ENCODE measurements around the gene CCND2.

GRCh38 chr12:4289998-4290790 lies 16.6 kb downstream of the CCND2 start:
- TF ChIP-seq, protein P1, sequence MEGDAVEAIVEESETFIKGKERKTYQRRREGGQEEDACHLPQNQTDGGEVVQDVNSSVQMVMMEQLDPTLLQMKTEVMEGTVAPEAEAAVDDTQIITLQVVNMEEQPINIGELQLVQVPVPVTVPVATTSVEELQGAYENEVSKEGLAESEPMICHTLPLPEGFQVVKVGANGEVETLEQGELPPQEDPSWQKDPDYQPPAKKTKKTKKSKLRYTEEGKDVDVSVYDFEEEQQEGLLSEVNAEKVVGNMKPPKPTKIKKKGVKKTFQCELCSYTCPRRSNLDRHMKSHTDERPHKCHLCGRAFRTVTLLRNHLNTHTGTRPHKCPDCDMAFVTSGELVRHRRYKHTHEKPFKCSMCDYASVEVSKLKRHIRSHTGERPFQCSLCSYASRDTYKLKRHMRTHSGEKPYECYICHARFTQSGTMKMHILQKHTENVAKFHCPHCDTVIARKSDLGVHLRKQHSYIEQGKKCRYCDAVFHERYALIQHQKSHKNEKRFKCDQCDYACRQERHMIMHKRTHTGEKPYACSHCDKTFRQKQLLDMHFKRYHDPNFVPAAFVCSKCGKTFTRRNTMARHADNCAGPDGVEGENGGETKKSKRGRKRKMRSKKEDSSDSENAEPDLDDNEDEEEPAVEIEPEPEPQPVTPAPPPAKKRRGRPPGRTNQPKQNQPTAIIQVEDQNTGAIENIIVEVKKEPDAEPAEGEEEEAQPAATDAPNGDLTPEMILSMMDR (conservative IDR thresholded peaks at IDR 0.05): no peak
- no peak for TF ChIP-seq ZFX (IDR thresholded peaks at IDR 0.05)

Data from C4-2B (cell line).